GM20000 (cell line): Measurements from ENCODE around the gene WTIP.

Experiments
- DNase-seq: peaks from one replicate; pipeline ENCODE4 v3.0.0; 2012; ENCODE audit warnings: low spot score
- TF ChIP-seq, protein P1 (sequence below): IDR thresholded peaks from 2 replicates; pipeline ENCODE4 v1.5.1; 2012; ENCODE audit warnings: mild to moderate bottlenecking, control low read depth; ENCODE audit errors: extremely low read depth, missing control alignments

Gene WTIP

DNA sequence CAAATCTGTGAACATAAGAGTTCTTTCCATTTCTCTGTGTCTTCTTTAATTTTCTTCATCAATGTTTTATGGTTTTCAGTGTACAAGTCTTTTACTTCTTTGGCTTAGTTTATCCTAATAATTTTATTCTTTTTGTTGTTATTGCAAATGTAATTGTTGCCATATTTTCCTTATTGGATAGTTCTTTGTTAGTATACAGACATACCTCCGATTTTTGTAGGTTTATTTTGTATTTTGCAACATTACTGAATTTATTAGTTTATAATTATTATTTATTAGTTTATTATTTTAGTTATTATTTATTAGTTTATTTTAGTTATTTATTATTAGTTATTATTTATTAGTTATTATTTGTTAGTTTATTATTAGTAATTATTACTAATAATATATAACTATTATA lies 43.4 kb downstream of the WTIP start:
- TF ChIP-seq, protein P1, sequence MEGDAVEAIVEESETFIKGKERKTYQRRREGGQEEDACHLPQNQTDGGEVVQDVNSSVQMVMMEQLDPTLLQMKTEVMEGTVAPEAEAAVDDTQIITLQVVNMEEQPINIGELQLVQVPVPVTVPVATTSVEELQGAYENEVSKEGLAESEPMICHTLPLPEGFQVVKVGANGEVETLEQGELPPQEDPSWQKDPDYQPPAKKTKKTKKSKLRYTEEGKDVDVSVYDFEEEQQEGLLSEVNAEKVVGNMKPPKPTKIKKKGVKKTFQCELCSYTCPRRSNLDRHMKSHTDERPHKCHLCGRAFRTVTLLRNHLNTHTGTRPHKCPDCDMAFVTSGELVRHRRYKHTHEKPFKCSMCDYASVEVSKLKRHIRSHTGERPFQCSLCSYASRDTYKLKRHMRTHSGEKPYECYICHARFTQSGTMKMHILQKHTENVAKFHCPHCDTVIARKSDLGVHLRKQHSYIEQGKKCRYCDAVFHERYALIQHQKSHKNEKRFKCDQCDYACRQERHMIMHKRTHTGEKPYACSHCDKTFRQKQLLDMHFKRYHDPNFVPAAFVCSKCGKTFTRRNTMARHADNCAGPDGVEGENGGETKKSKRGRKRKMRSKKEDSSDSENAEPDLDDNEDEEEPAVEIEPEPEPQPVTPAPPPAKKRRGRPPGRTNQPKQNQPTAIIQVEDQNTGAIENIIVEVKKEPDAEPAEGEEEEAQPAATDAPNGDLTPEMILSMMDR = no peak
- DNase-seq = no peak

DNA sequence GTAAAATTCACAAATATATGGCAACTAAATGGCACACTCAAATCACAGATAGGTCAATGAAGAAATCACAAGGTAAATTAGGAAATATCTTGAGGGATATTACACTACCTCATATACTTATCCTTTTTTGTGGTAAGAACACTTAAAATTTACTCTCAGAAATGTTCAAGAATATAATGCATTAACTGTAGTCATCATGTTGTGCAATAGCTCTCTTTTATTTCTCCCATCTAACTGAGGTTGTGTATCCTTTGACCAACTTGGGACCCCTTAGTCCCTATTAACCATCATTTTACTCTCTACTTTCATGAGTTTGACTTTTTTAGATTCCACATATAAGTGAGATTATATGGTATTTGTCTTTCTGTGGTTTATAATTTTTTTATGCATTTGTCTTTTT lies 52.6 kb downstream of the WTIP start:
- TF ChIP-seq, protein P1 = no peak

DNA sequence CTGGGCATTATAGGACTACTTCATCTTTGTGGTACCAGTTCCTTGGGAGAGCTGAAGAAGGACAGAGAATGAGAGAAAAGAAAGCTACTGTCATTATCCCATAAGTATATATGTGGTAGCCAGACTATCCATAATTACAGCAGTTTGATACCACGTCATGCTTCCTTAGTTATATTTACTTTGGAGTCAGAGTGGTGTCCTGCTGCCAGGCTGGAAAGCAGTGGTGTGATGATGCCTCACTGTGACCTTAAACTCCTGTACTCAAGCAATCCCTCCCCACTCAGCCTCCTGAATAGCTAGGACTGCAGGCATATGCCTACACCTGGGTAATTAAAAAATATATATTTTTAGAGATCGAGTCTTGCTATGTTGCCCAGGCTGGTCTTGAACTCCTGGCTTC lies 57.8 kb downstream of the WTIP start:
- TF ChIP-seq, protein P1 = no peak

More for the DNA sequence above, 52.6 kb downstream of the WTIP start:
- no peak for DNase-seq

DNA sequence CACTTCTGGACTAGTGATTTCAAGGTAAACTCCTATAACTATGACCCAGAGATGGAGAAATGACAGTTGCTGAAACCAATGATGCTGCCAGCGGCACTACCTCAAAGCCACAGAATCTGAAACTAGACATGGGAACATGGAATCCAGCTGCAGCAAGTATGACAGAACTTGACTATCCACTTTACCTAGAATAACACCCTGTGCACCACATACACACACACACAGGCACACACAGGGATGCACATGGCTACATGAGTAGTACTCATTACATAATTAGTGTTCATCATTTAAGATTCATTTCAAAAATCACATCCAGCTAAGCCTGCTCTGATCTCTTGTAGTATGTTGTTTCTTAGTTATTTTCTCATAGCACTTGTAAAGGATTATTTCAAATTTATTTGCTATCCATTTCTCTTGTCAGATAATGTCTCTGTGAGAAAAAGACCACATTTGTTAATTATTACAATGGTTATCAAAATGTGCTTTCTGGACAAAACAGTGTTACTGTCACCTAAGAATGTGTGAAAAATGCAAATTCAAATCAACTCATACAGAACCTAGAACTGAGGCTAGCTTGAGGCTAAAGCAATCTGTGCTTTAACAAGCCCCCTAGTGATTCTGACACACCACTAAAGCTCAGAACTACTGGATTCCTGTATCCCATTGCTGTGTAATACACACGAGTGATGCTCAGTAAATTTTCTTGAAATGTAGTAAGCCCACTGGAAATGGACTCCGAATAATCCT lies 59.4 kb downstream of the WTIP start:
- TF ChIP-seq, protein P1 = no peak
- no peak for DNase-seq

More for the DNA sequence above, 57.8 kb downstream of the WTIP start:
- no peak for DNase-seq

DNA sequence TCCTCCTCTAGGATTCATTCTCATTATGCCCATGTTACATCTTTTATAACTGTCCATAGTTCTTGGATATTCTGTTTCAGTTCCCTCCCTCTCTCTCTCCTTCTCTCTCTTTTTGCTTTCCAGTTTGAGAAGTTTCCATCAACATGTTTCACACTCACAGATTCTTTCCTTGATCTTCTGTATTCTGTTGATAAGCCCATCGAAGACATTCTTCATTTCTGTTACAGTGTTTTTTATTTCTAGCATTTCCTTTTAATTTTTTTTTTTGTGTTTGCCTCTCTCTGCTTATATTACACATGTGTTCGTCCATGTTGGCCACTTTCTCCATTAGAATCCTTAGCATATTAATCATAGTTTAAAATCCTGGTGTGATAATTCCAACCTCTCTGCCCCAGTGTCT lies 68.3 kb downstream of the WTIP start:
- TF ChIP-seq, protein P1 = no peak
- no peak for DNase-seq

DNA sequence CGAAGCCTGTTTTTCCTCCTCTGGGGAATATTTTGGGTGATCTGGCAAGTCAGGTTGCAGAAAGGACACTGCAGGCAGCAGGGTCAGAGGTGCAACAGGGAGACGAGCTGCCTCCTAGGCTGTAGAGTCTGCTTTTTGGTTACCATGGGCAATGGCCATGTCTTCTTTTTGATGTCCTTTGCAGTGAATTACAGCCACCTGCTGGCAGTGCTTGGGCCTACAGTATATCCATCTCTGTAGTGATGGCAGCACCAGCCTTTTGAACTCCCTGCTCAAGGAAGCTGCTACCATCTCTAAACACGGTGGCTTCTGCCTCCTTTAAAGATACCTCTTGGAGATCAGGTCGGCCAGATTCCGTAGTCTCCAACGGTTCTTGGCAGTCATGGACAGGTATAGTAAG lies 73.9 kb downstream of the WTIP start:
- TF ChIP-seq, protein P1 = peak; percentile 2
- no peak for DNase-seq

DNA sequence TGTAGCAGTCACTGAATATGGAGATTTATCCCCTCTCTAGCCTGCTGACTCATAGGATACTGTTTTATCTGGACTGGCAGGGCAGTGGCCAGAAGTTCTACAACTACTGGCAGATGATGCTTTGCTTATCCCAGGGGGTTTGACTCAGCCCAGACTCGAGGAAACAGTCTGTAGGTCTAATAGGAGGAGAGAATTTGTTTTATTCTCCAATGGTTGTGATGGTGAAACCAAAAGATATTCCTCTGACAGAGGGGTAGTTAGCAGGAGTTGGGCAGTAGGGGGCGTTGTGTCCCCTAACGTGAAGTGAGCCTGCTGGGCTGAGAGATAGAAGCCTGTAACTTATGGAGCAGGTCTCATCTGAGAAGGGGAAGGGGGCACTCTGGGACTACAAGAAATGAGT lies 74.9 kb downstream of the WTIP start:
- no peak for DNase-seq
- TF ChIP-seq, protein P1 = no peak
